ENCODE measurements around the gene GCNA.

Gene GCNA

GRCh38 chrX:71578253-71579135, at the start of gene GCNA:
Gene GCNA (plus strand): TSS chrX:71578437. CDS start chrX:71580822, 2,385 bp downstream.
- H3K4me3 ChIP-seq (ENCODE audit: low read depth, low read length) = no peak within 1 kb of the TSS
- no peak for DNase-seq (ENCODE audit: low read depth)
- TF ChIP-seq CTCF (conservative IDR thresholded peaks at IDR 0.05; ENCODE audit: low read depth, low read length) = no peak

GRCh38 chrX:71532078-71532752, 46.0 kb upstream of the GCNA start:
- no peak for TF ChIP-seq CTCF (conservative IDR thresholded peaks at IDR 0.05; ENCODE audit: low read depth, low read length)
- peak; percentile 44 for DNase-seq (ENCODE audit: low read depth)
- peak overlapping the region; percentile 83 for H3K4me3 ChIP-seq (ENCODE audit: low read depth, low read length)

GRCh38 chrX:71532753-71533425, 45.3 kb upstream of the GCNA start, which contains the start of gene OGT:
Gene OGT (plus strand): TSS chrX:71533104. CDS start chrX:71533300, 196 bp downstream.
- peak within 1 kb of the TSS; percentile 83 for H3K4me3 ChIP-seq (ENCODE audit: low read depth, low read length)
- peak; percentile 98 for DNase-seq (ENCODE audit: low read depth)
- no peak for TF ChIP-seq CTCF (conservative IDR thresholded peaks at IDR 0.05; ENCODE audit: low read depth, low read length)

GRCh38 chrX:71533516-71533850, 44.8 kb upstream of the GCNA start:
- TF ChIP-seq CTCF (conservative IDR thresholded peaks at IDR 0.05; ENCODE audit: low read depth, low read length) = no peak
- H3K4me3 ChIP-seq (ENCODE audit: low read depth, low read length) = peak overlapping the region; percentile 83
- no peak for DNase-seq (ENCODE audit: low read depth)

GRCh38 chrX:71533851-71534561, 44.2 kb upstream of the GCNA start:
- TF ChIP-seq CTCF (conservative IDR thresholded peaks at IDR 0.05; ENCODE audit: low read depth, low read length) = no peak
- H3K4me3 ChIP-seq (ENCODE audit: low read depth, low read length) = peak overlapping the region; percentile 83
- DNase-seq (ENCODE audit: low read depth) = peak; percentile 55

- H3K4me3 ChIP-seq (ENCODE audit: low read depth, low read length) = peak overlapping the region; percentile 83
- no peak for TF ChIP-seq CTCF (conservative IDR thresholded peaks at IDR 0.05; ENCODE audit: low read depth, low read length)
- DNase-seq (ENCODE audit: low read depth) = no peak
These were observed 43.3 kb upstream of the GCNA start for GRCh38 chrX:71534773-71535544.
